ENCODE results near the gene M1AP. TPM values are rescaled to one million over a fixed set of nuclear protein-coding genes. Genes with fewer than 3 reads are reported as not detected.

The M1AP gene
- total RNA-seq, 4 donors from 2014 or later: 0.19 TPM; not detected in 3

GRCh38 chr2:74685408-74685807 is 37.3 kb upstream of the M1AP start:
- no peaks in the 10 kb centered on the region for H3K9me3 ChIP-seq
- 87% methylated on average over 2 to 3 of the region's 3 CpGs for WGBS, 2 donors
- H3K36me3 ChIP-seq: peaks cover 0 to under 1% (median 0%) of the 10 kb centered on the region in 3 donors
- H3K27ac ChIP-seq: no peak overlapping the region
- H3K27me3 ChIP-seq: no peaks in the 10 kb centered on the region
- no peaks in the 10 kb centered on the region for H3K4me1 ChIP-seq
- intact Hi-C loops (cut with DNase I): no loop called here
- DNase-seq: no peak
- H3K4me3 ChIP-seq: no peak overlapping the region
- TF ChIP-seq POLR2A (IDR thresholded peaks at IDR 0.05) (no peak), CTCF (IDR thresholded peaks at IDR 0.05) (no peak)

GRCh38 chr2:74682501-74682900 is 34.4 kb upstream of the M1AP start:
- peaks cover 0 to 26% (median 0%) of the 10 kb centered on the region in 3 donors for H3K36me3 ChIP-seq
- DNase-seq: no peak
- TF ChIP-seq POLR2A (IDR thresholded peaks at IDR 0.05): no peak
- no peak for TF ChIP-seq CTCF (IDR thresholded peaks at IDR 0.05)
- H3K9me3 ChIP-seq: no peaks in the 10 kb centered on the region
- no peaks in the 10 kb centered on the region for H3K27me3 ChIP-seq
- no peak overlapping the region for H3K4me3 ChIP-seq
- H3K27ac ChIP-seq: no peak overlapping the region
- intact Hi-C loops (cut with DNase I): no loop called here
- H3K4me1 ChIP-seq: no peaks in the 10 kb centered on the region

GRCh38 chr2:74679615-74680014 is 31.5 kb upstream of the M1AP start:
- DNase-seq: no peak
- Histone ChIP-seq H3K36me3 (peaks cover 0 to 51% (median 0%) of the 10 kb centered on the region in 3 donors), H3K4me3 (no peak overlapping the region), H3K27ac (no peak overlapping the region), H3K27me3 (no peaks in the 10 kb centered on the region), H3K9me3 (no peaks in the 10 kb centered on the region), H3K4me1 (no peaks in the 10 kb centered on the region)
- WGBS, 2 donors: 94 to 100% methylated on average over 2 of the region's 15 CpGs
- TF ChIP-seq CTCF (IDR thresholded peaks at IDR 0.05) (no peak), POLR2A (IDR thresholded peaks at IDR 0.05) (no peak)
- intact Hi-C loops (cut with DNase I): no loop called here

GRCh38 chr2:74676331-74676730 is 28.2 kb upstream of the M1AP start:
- Histone ChIP-seq H3K27ac (no peak overlapping the region), H3K36me3 (peaks cover 0 to 56% (median 0%) of the 10 kb centered on the region in 3 donors), H3K27me3 (no peaks in the 10 kb centered on the region), H3K9me3 (no peaks in the 10 kb centered on the region), H3K4me1 (no peaks in the 10 kb centered on the region), H3K4me3 (no peak overlapping the region)
- intact Hi-C loops (cut with DNase I): no loop called here
- 85 to 93% methylated on average over 4 of the region's 4 CpGs for WGBS, 2 donors
- no peak for DNase-seq
- no peak for TF ChIP-seq POLR2A (IDR thresholded peaks at IDR 0.05)

GRCh38 chr2:74675090-74675489 is 27.0 kb upstream of the M1AP start:
- intact Hi-C loops (cut with DNase I): no loop called here
- 89 to 95% methylated on average over 6 of the region's 6 CpGs for WGBS, 2 donors
- Histone ChIP-seq H3K9me3 (no peaks in the 10 kb centered on the region), H3K4me1 (no peaks in the 10 kb centered on the region), H3K36me3 (peaks cover 0 to 53% (median 0%) of the 10 kb centered on the region in 3 donors), H3K27ac (no peak overlapping the region), H3K4me3 (no peak overlapping the region), H3K27me3 (no peaks in the 10 kb centered on the region)
- no peak for DNase-seq
- TF ChIP-seq POLR2A (IDR thresholded peaks at IDR 0.05): no peak
- TF ChIP-seq CTCF (IDR thresholded peaks at IDR 0.05): no peak

All from esophagus squamous epithelium (tissue), 5 donors.